IgD-negative memory B cell (primary cell): ENCODE measurements around the gene PAK1IP1. TPM values are rescaled to one million over a fixed set of nuclear protein-coding genes. Genes with fewer than 3 reads are reported as not detected.
"Not testable (repeated sequence)": the region's sequence is repeated elsewhere in the genome, so short reads cannot be mapped to it uniquely, and the experiment has no call there.

ENCODE experiments used
- H3K27ac Mint-ChIP-seq, 3 donors: one replicate each; pipeline ENCODE4 v1.8.0; 2020 to 2022; ENCODE audit warnings: mild to moderate bottlenecking in 3 of 3, mixed read lengths in 3 of 3, moderate library complexity in 1 of 3
- H3K27me3 Mint-ChIP-seq: one replicate; pipeline ENCODE4 v1.8.0; 2021; ENCODE audit warnings: mixed read lengths
- H3K36me3 Mint-ChIP-seq: one replicate; pipeline ENCODE4 v1.8.0; 2020; ENCODE audit warnings: mild to moderate bottlenecking, mixed read lengths
- H3K4me1 Mint-ChIP-seq, 3 donors: one replicate each; pipeline ENCODE4 v1.8.0; 2020 to 2022; ENCODE audit warnings: mixed read lengths in 3 of 3, mild to moderate bottlenecking in 1 of 3
- H3K4me3 Mint-ChIP-seq, 4 donors: one replicate each; pipeline ENCODE4 v1.8.0; 2020 to 2022; ENCODE audit warnings: mild to moderate bottlenecking in 4 of 4, mixed read lengths in 4 of 4, moderate library complexity in 3 of 4
- H3K9me3 Mint-ChIP-seq, 3 donors: one replicate each; pipeline ENCODE4 v1.8.0; 2020 to 2021; ENCODE audit warnings: mixed read lengths in 3 of 3, mild to moderate bottlenecking in 1 of 3
- polyA plus RNA-seq: library from polyadenylated mRNA; unstranded; fragments of 300-500 nt; fragmentation: Illumina TruSeq; gene quantifications from one replicate; pipeline ENCODE4 v1.2.3, GENCODE V29; 2021

The PAK1IP1 gene
- polyA plus RNA-seq, 1 donor from 2014 or later, result 14.1 TPM

GRCh38 chr6:10720960-10721849 is 26.4 kb downstream of the PAK1IP1 start:
- H3K27me3 Mint-ChIP-seq, H3K9me3 Mint-ChIP-seq, H3K36me3 Mint-ChIP-seq: not testable (repeated sequence)
- Mint-ChIP-seq H3K27ac (peak overlapping the region; percentile 27 to 65 (median 64)), H3K4me3 (peak overlapping the region; percentile 93 to 99 (median 96)), H3K4me1 (peaks cover 17 to 21% (median 17%) of the 10 kb centered on the region in 3 donors)

- Mint-ChIP-seq H3K27me3 (no peaks in the 10 kb centered on the region), H3K27ac (peak overlapping the region; percentile 64 to 91 (median 86)), H3K36me3 (no peaks in the 10 kb centered on the region), H3K9me3 (peaks cover 0 to 3% (median 0%) of the 10 kb centered on the region in 3 donors), H3K4me3 (peak overlapping the region; percentile 93 to 99 (median 96)), H3K4me1 (peaks cover 17 to 23% (median 17%) of the 10 kb centered on the region in 3 donors)
These were observed 27.2 kb downstream of the PAK1IP1 start for GRCh38 chr6:10721850-10722569.

- peaks cover 17 to 25% (median 17%) of the 10 kb centered on the region in 3 donors for H3K4me1 Mint-ChIP-seq
- H3K9me3 Mint-ChIP-seq, result peaks cover 0 to 3% (median 0%) of the 10 kb centered on the region in 3 donors
- H3K27ac Mint-ChIP-seq, result peak overlapping the region; percentile 75 to 91 (median 86)
- peak overlapping the region; percentile 93 to 99 (median 96) for H3K4me3 Mint-ChIP-seq
- no peaks in the 10 kb centered on the region for H3K36me3 Mint-ChIP-seq
- H3K27me3 Mint-ChIP-seq, result no peaks in the 10 kb centered on the region
These were observed 27.7 kb downstream of the PAK1IP1 start for GRCh38 chr6:10722570-10722819.

- peak within 1 kb of the TSS; percentile 93 to 99 (median 96) for H3K4me3 Mint-ChIP-seq
- H3K27ac Mint-ChIP-seq, result peak within 1 kb of the TSS; percentile 75 to 91 (median 86)
- H3K4me1 Mint-ChIP-seq, result peaks cover 17 to 29% (median 19%) of the 10 kb centered on the region in 3 donors
- peaks cover 0 to 3% (median 0%) of the 10 kb centered on the region in 3 donors for H3K9me3 Mint-ChIP-seq
- H3K27me3 Mint-ChIP-seq, result no peaks in the 10 kb centered on the region
- no peaks in the 10 kb centered on the region for H3K36me3 Mint-ChIP-seq
These were observed 28.2 kb downstream of the PAK1IP1 start, which contains the start of gene TMEM14C for GRCh38 chr6:10722820-10723566. TMEM14C (plus strand) TSS chr6:10723070; CDS start chr6:10724614, 1,544 bp downstream.

- H3K36me3 Mint-ChIP-seq, result no peaks in the 10 kb centered on the region
- peak overlapping the region in 2 of 3 donors; percentile 75 to 86 for H3K27ac Mint-ChIP-seq
- peaks cover 0 to 2% (median 0%) of the 10 kb centered on the region in 3 donors for H3K9me3 Mint-ChIP-seq
- no peaks in the 10 kb centered on the region for H3K27me3 Mint-ChIP-seq
- peaks cover 17 to 32% (median 21%) of the 10 kb centered on the region in 3 donors for H3K4me1 Mint-ChIP-seq
- H3K4me3 Mint-ChIP-seq, result peak overlapping the region; percentile 93 to 99 (median 96)
These were observed 28.8 kb downstream of the PAK1IP1 start for GRCh38 chr6:10723567-10723881.

GRCh38 chr6:10725044-10725443 is 30.3 kb downstream of the PAK1IP1 start:
- Mint-ChIP-seq H3K4me3 (peak overlapping the region in 2 of 4 donors; percentile 63 to 77), H3K9me3 (no peaks in the 10 kb centered on the region), H3K27me3 (no peaks in the 10 kb centered on the region), H3K4me1 (peaks cover 17 to 31% (median 21%) of the 10 kb centered on the region in 3 donors), H3K36me3 (peaks cover under 1% of the 10 kb centered on the region), H3K27ac (no peak overlapping the region)

- no peaks in the 10 kb centered on the region for H3K27me3 Mint-ChIP-seq
- H3K36me3 Mint-ChIP-seq, result peaks cover 2% of the 10 kb centered on the region
- peak overlapping the region in 2 of 4 donors; percentile 5 to 77 for H3K4me3 Mint-ChIP-seq
- no peak overlapping the region for H3K27ac Mint-ChIP-seq
- H3K9me3 Mint-ChIP-seq, result no peaks in the 10 kb centered on the region
- peaks cover 17 to 31% (median 21%) of the 10 kb centered on the region in 3 donors for H3K4me1 Mint-ChIP-seq
These were observed 30.9 kb downstream of the PAK1IP1 start for GRCh38 chr6:10725716-10726115.

- H3K27me3 Mint-ChIP-seq, result no peaks in the 10 kb centered on the region
- H3K4me1 Mint-ChIP-seq, result peaks cover 0 to 11% (median 5%) of the 10 kb centered on the region in 3 donors
- H3K9me3 Mint-ChIP-seq, result no peaks in the 10 kb centered on the region
- no peak overlapping the region for H3K4me3 Mint-ChIP-seq
- no peak overlapping the region for H3K27ac Mint-ChIP-seq
- peaks cover 9% of the 10 kb centered on the region for H3K36me3 Mint-ChIP-seq
These were observed 35.5 kb downstream of the PAK1IP1 start for GRCh38 chr6:10730254-10730653.

- H3K36me3 Mint-ChIP-seq, result peaks cover 9% of the 10 kb centered on the region
- no peaks in the 10 kb centered on the region for H3K27me3 Mint-ChIP-seq
- H3K4me1 Mint-ChIP-seq, result peaks cover 0 to under 1% (median under 1%) of the 10 kb centered on the region in 3 donors
- H3K4me3 Mint-ChIP-seq, result no peak overlapping the region
- no peak overlapping the region for H3K27ac Mint-ChIP-seq
- no peaks in the 10 kb centered on the region for H3K9me3 Mint-ChIP-seq
These were observed 38.5 kb downstream of the PAK1IP1 start for GRCh38 chr6:10733151-10733715.

GRCh38 chr6:10733863-10734262 is 39.1 kb downstream of the PAK1IP1 start:
- H3K4me1 Mint-ChIP-seq, result no peaks in the 10 kb centered on the region
- H3K27ac Mint-ChIP-seq, result no peak overlapping the region
- peaks cover 9% of the 10 kb centered on the region for H3K36me3 Mint-ChIP-seq
- H3K4me3 Mint-ChIP-seq, result no peak overlapping the region
- H3K27me3 Mint-ChIP-seq, result no peaks in the 10 kb centered on the region
- no peaks in the 10 kb centered on the region for H3K9me3 Mint-ChIP-seq

- H3K36me3 Mint-ChIP-seq, result peaks cover 5% of the 10 kb centered on the region
- H3K27me3 Mint-ChIP-seq, result no peaks in the 10 kb centered on the region
- no peak overlapping the region for H3K4me3 Mint-ChIP-seq
- H3K27ac Mint-ChIP-seq, result no peak overlapping the region
- no peaks in the 10 kb centered on the region for H3K9me3 Mint-ChIP-seq
- no peaks in the 10 kb centered on the region for H3K4me1 Mint-ChIP-seq
These were observed 42.0 kb downstream of the PAK1IP1 start for GRCh38 chr6:10736731-10737130.

- H3K27me3 Mint-ChIP-seq, result no peaks in the 10 kb centered on the region
- no peaks in the 10 kb centered on the region for H3K9me3 Mint-ChIP-seq
- H3K27ac Mint-ChIP-seq, result no peak overlapping the region
- H3K36me3 Mint-ChIP-seq, result no peaks in the 10 kb centered on the region
- no peaks in the 10 kb centered on the region for H3K4me1 Mint-ChIP-seq
- no peak overlapping the region for H3K4me3 Mint-ChIP-seq
These were observed 45.3 kb downstream of the PAK1IP1 start for GRCh38 chr6:10740061-10740460.

- H3K4me3 Mint-ChIP-seq, H3K36me3 Mint-ChIP-seq, H3K27ac Mint-ChIP-seq, H3K9me3 Mint-ChIP-seq, H3K27me3 Mint-ChIP-seq, H3K4me1 Mint-ChIP-seq: not testable (repeated sequence)
These were observed 46.9 kb downstream of the PAK1IP1 start for GRCh38 chr6:10741643-10742042.

- Mint-ChIP-seq H3K36me3 (no peaks in the 10 kb centered on the region), H3K9me3 (no peaks in the 10 kb centered on the region), H3K4me3 (no peak overlapping the region), H3K27ac (no peak overlapping the region), H3K27me3 (no peaks in the 10 kb centered on the region), H3K4me1 (peaks cover 6 to 7% (median 7%) of the 10 kb centered on the region in 3 donors)
These were observed 47.5 kb downstream of the PAK1IP1 start for GRCh38 chr6:10742251-10742650.
